ENCODE measurements around the gene BOC.

DNA sequence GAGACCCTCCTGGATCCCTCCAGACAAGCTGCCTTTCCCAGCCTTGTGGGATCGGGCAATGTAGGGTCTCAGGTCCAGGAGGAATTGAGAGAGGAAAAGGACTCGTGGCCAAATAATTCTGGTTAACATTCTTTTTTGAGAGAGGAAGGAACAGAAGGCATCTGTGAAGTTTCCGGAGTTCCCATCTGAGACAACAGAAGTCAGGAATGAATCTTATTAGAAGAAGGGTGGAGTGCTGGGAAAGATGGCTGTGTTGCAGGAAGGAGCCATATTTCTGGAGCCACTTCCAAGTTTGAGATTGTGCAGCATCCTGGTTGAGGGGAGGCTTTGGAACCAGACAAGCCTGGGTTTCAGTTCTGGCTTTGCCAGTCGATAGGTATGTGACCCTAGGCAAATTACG lies 9.4 kb downstream of the BOC start:
- TF ChIP-seq, protein P1, sequence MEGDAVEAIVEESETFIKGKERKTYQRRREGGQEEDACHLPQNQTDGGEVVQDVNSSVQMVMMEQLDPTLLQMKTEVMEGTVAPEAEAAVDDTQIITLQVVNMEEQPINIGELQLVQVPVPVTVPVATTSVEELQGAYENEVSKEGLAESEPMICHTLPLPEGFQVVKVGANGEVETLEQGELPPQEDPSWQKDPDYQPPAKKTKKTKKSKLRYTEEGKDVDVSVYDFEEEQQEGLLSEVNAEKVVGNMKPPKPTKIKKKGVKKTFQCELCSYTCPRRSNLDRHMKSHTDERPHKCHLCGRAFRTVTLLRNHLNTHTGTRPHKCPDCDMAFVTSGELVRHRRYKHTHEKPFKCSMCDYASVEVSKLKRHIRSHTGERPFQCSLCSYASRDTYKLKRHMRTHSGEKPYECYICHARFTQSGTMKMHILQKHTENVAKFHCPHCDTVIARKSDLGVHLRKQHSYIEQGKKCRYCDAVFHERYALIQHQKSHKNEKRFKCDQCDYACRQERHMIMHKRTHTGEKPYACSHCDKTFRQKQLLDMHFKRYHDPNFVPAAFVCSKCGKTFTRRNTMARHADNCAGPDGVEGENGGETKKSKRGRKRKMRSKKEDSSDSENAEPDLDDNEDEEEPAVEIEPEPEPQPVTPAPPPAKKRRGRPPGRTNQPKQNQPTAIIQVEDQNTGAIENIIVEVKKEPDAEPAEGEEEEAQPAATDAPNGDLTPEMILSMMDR (IDR thresholded peaks at IDR 0.05; ENCODE audit: low read depth, low read length, poor library complexity, severe bottlenecking): no peak
- TF ChIP-seq EZH2phosphoT487 (IDR thresholded peaks at IDR 0.05; ENCODE audit: borderline replicate concordance, low read length): no peak

Data from DOHH2 (cell line).